H9 (cell line): ENCODE measurements around the gene TXNDC5. TPM values are rescaled to one million over a fixed set of nuclear protein-coding genes. Genes with fewer than 3 reads are reported as not detected.

ENCODE experiments used
- DNase-seq: peaks from one replicate; pipeline ENCODE4 v3.0.0-alpha.2; 2017
- H2AFZ ChIP-seq: one replicate; pipeline ENCODE4 v1.6.1; 2013; ENCODE audit warnings: mild to moderate bottlenecking, low read length, control low read depth, moderate library complexity
- H2AK5ac ChIP-seq: 2 replicates; pipeline ENCODE4 v1.6.1; 2013; ENCODE audit warnings: low read length, control low read depth, mixed read lengths; ENCODE audit not compliant: insufficient read length
- H2BK120ac ChIP-seq: one replicate; pipeline ENCODE4 v1.6.1; 2013; ENCODE audit warnings: low read depth, mild to moderate bottlenecking, low read length, control low read depth, inconsistent platforms; ENCODE audit not compliant: poor library complexity, severe bottlenecking
- H2BK12ac ChIP-seq: 2 replicates; pipeline ENCODE4 v1.6.1; 2013; ENCODE audit warnings: low read length, control low read depth, mixed read lengths, low read depth; ENCODE audit not compliant: insufficient read length
- H2BK15ac ChIP-seq: 2 replicates; pipeline ENCODE4 v1.6.1; 2013; ENCODE audit warnings: low read depth, low read length, control low read depth
- H2BK20ac ChIP-seq: one replicate; pipeline ENCODE4 v1.6.1; 2013; ENCODE audit warnings: low read depth, mild to moderate bottlenecking, low read length, control low read depth, inconsistent platforms; ENCODE audit not compliant: poor library complexity, severe bottlenecking
- H2BK5ac ChIP-seq: 2 replicates; pipeline ENCODE4 v1.6.1; 2013; ENCODE audit warnings: low read length, control low read depth, mixed read lengths; ENCODE audit not compliant: insufficient read length
- H3K14ac ChIP-seq: 2 replicates; pipeline ENCODE4 v1.6.1; 2013; ENCODE audit warnings: low read length, control low read depth; ENCODE audit not compliant: insufficient read depth
- H3K18ac ChIP-seq: 2 replicates; pipeline ENCODE4 v1.6.1; 2013; ENCODE audit warnings: low read depth, mild to moderate bottlenecking, mixed read lengths, low read length, control low read depth; ENCODE audit not compliant: insufficient read length
- H3K23ac ChIP-seq: 2 replicates; pipeline ENCODE4 v1.6.1; 2013; ENCODE audit warnings: low read length, control low read depth, mixed read lengths, low read depth; ENCODE audit not compliant: insufficient read length
- H3K23me2 ChIP-seq: 2 replicates; pipeline ENCODE4 v1.6.1; 2013; ENCODE audit warnings: low read depth, mild to moderate bottlenecking, mixed read lengths, low read length, control low read depth; ENCODE audit not compliant: insufficient read length, poor library complexity, severe bottlenecking
- H3K27ac ChIP-seq: 2 replicates; pipeline ENCODE4 v1.5.1; 2013; ENCODE audit warnings: low read length, control low read depth, mixed read lengths, low read depth; ENCODE audit not compliant: insufficient read length
- H3K27me3 ChIP-seq: 2 replicates; pipeline ENCODE4 v1.6.1; 2013; ENCODE audit warnings: low read length, control low read depth, inconsistent platforms; ENCODE audit not compliant: insufficient read depth
- H3K4ac ChIP-seq: 2 replicates; pipeline ENCODE4 v1.6.1; 2013; ENCODE audit warnings: low read depth, mild to moderate bottlenecking, control low read depth, inconsistent platforms, low read length, moderate library complexity
- H3K4me1 ChIP-seq: 2 replicates; pipeline ENCODE4 v1.6.1; 2013; ENCODE audit warnings: low read length, control low read depth, inconsistent platforms; ENCODE audit not compliant: insufficient read depth
- H3K4me2 ChIP-seq: 2 replicates; pipeline ENCODE4 v1.6.1; 2013; ENCODE audit warnings: low read length, control low read depth, mixed read lengths; ENCODE audit not compliant: insufficient read length, insufficient read depth
- H3K56ac ChIP-seq: 2 replicates; pipeline ENCODE4 v1.6.1; 2013; ENCODE audit warnings: low read depth, mild to moderate bottlenecking, mixed read lengths, low read length, control low read depth; ENCODE audit not compliant: insufficient read length
- H3K79me1 ChIP-seq: 2 replicates; pipeline ENCODE4 v1.6.1; 2013; ENCODE audit warnings: low read depth, mild to moderate bottlenecking, moderate library complexity, low read length, control low read depth, inconsistent platforms; ENCODE audit not compliant: insufficient read depth, poor library complexity, severe bottlenecking
- H3K79me2 ChIP-seq: 2 replicates; pipeline ENCODE4 v1.6.1; 2013; ENCODE audit warnings: low read length, control low read depth, inconsistent platforms; ENCODE audit not compliant: insufficient read depth
- H3K9ac ChIP-seq: 2 replicates; pipeline ENCODE4 v1.6.1; 2013; ENCODE audit warnings: low read length, control low read depth, mixed read lengths; ENCODE audit not compliant: insufficient read length; ENCODE audit errors: extremely low read depth
- H3K9me3 ChIP-seq: one replicate; pipeline ENCODE4 v1.6.1; 2013; ENCODE audit warnings: low read depth, low read length, inconsistent platforms; ENCODE audit not compliant: control insufficient read depth
- H3T11ph ChIP-seq: one replicate; pipeline ENCODE4 v1.6.1; 2013; ENCODE audit warnings: mild to moderate bottlenecking, low read length, control low read depth, inconsistent platforms
- H4K20me1 ChIP-seq: one replicate; pipeline ENCODE4 v1.6.1; 2013; ENCODE audit not compliant: control insufficient read depth, insufficient read length, insufficient read depth
- H4K5ac ChIP-seq: 2 replicates; pipeline ENCODE4 v1.6.1; 2013; ENCODE audit warnings: low read depth, mild to moderate bottlenecking, mixed read lengths, low read length, control low read depth; ENCODE audit not compliant: insufficient read length
- H4K8ac ChIP-seq: replicated peaks from 2 replicates; pipeline ENCODE4 v1.6.1; 2013; ENCODE audit warnings: low read length, control low read depth, mixed read lengths, low read depth; ENCODE audit not compliant: insufficient read length
- H4K91ac ChIP-seq: 2 replicates; pipeline ENCODE4 v1.6.1; 2013; ENCODE audit warnings: low read depth, mild to moderate bottlenecking, moderate library complexity, mixed read lengths, low read length, control low read depth; ENCODE audit not compliant: insufficient read length
- H3K27ac Mint-ChIP-seq, 3 experiments: 2 replicates in 2 of 3; 3 replicates in 1 of 3; pipeline ENCODE4 v1.8.0; 2020 to 2021; ENCODE audit warnings: mixed read lengths in 3 of 3, mild to moderate bottlenecking in 1 of 3, moderate library complexity in 1 of 3
- H3K27me3 Mint-ChIP-seq: 2 replicates; pipeline ENCODE4 v1.8.0; 2021; ENCODE audit warnings: low read depth, mild to moderate bottlenecking, moderate library complexity, mixed read lengths
- H3K36me3 Mint-ChIP-seq, 3 experiments: 2 replicates in 2 of 3; 3 replicates in 1 of 3; pipeline ENCODE4 v1.8.0; 2020 to 2021; ENCODE audit warnings: low read depth in 3 of 3, mixed read lengths in 3 of 3; ENCODE audit not compliant: insufficient read depth in 1 of 3
- H3K4me1 Mint-ChIP-seq, 2 experiments: 2 replicates each; pipeline ENCODE4 v1.8.0; 2020; ENCODE audit warnings: mixed read lengths in 2 of 2
- H3K4me3 Mint-ChIP-seq, 2 experiments: 2 replicates in 1 of 2; 3 replicates in 1 of 2; pipeline ENCODE4 v1.8.0; 2020 to 2021; ENCODE audit warnings: mild to moderate bottlenecking in 2 of 2, mixed read lengths in 2 of 2, moderate library complexity in 1 of 2
- H3K9me3 Mint-ChIP-seq, 2 experiments: 2 replicates in 1 of 2; 3 replicates in 1 of 2; pipeline ENCODE4 v1.8.0; 2020; ENCODE audit warnings: mild to moderate bottlenecking in 2 of 2, mixed read lengths in 2 of 2, moderate library complexity in 1 of 2
- CTCF ChIP-seq: fragments of 200-600 bp; sonication (generic); conservative IDR thresholded peaks from 3 replicates; pipeline ENCODE4 v1.8.0; 2021; ENCODE audit warnings: antibody characterized with exemption, mild to moderate bottlenecking
- WGBS: extraction: QIAGEN DNeasy Blood & Tissue Kit; methylation state at CpG from one replicate; pipeline ENCODE4 v1.1.7; 2013; ENCODE audit warnings: missing lambda C conversion rate, low lambda C conversion rate, mixed read lengths; ENCODE audit not compliant: insufficient read length; ENCODE audit errors: extremely low coverage; 5-methylcytosine and 5-hydroxymethylcytosine counted together
- total RNA-seq: library from RNA; stranded (reverse); gene quantifications from 2 replicates; pipeline ENCODE4 v1.2.1, GENCODE V29; 2021

TXNDC5 gene
- total RNA-seq, 1 experiment from 2014 or later = 130 TPM

GRCh38 chr6:7919871-7920270, 9.3 kb upstream of the TXNDC5 start:
- Histone ChIP-seq H2BK5ac (no peak overlapping the region), H3K27me3 (no peaks in the 10 kb centered on the region), H3K4me2 (no peak overlapping the region)

More at GRCh38 chr6:7919871-7920270, 9.3 kb upstream of the TXNDC5 start:
- peaks cover 5 to 8% of the 10 kb centered on the region in 2 experiments for H3K9me3 Mint-ChIP-seq
- H4K91ac ChIP-seq = no peak overlapping the region
- no peak overlapping the region for H3K23ac ChIP-seq
- no peak overlapping the region for H3K18ac ChIP-seq
- no peak overlapping the region for H3K9ac ChIP-seq
- no peak overlapping the region for H4K8ac ChIP-seq
- no peak for TF ChIP-seq CTCF
- H3K56ac ChIP-seq = no peak overlapping the region
- no peak overlapping the region for H2BK20ac ChIP-seq
- H2BK120ac ChIP-seq = no peak overlapping the region
- H3K27ac Mint-ChIP-seq = no peak overlapping the region
- no peak overlapping the region for H3K4me3 Mint-ChIP-seq
- no peaks in the 10 kb centered on the region for H3K4me1 Mint-ChIP-seq
- H3K14ac ChIP-seq = no peak overlapping the region
- H2BK12ac ChIP-seq = no peak overlapping the region
- no peak overlapping the region for H2BK15ac ChIP-seq
- H4K20me1 ChIP-seq = no peaks in the 10 kb centered on the region
- DNase-seq = no peak
- no peaks in the 10 kb centered on the region for H3K79me1 ChIP-seq
- H3K79me2 ChIP-seq = no peaks in the 10 kb centered on the region
- no peaks in the 10 kb centered on the region for H3K4me1 ChIP-seq
- H3K4ac ChIP-seq = no peak overlapping the region
- no peaks in the 10 kb centered on the region for H3K23me2 ChIP-seq
- no peak overlapping the region for H4K5ac ChIP-seq
- no peak overlapping the region for H3K27ac ChIP-seq
- H2AK5ac ChIP-seq = no peak overlapping the region
- H2AFZ ChIP-seq = no peak overlapping the region
- no CpG with 5 or more reads among the region's 8 CpGs for WGBS
- peaks cover 5% of the 10 kb centered on the region for H3K9me3 ChIP-seq
- no peak overlapping the region for H3T11ph ChIP-seq
- H3K36me3 Mint-ChIP-seq = peaks cover 0 to 4% (median 2%) of the 10 kb centered on the region in 3 experiments; a peak in 2 of 7 replicates
- H3K27me3 Mint-ChIP-seq = peaks cover 1% of the 10 kb centered on the region
